Esophagus muscularis mucosa (tissue), 4 donors: Measurements from ENCODE around the gene ALPL. TPM values are rescaled to one million over a fixed set of nuclear protein-coding genes. Genes with fewer than 3 reads are reported as not detected.

ENCODE experiments used
- DNase-seq: peaks from one replicate; pipeline ENCODE4 v3.0.0-alpha.2; 2017; ENCODE audit errors: extremely low spot score
- H3K27ac ChIP-seq, 4 donors: fragments of 200-600 bp; sonication (generic); replicated peaks in 1 of 4; 1 replicate in 3 of 4; 2 replicates in 1 of 4; pipeline ENCODE4 v1.5.1; 2016 to 2019; ENCODE audit warnings: mild to moderate bottlenecking in 1 of 4
- H3K27me3 ChIP-seq, 4 donors: fragments of 200-600 bp; sonication (generic); one replicate each; pipeline versions ENCODE4 v1.5.1 to v1.6.0; 2016 to 2019
- H3K36me3 ChIP-seq, 4 donors: fragments of 200-600 bp; sonication (generic); one replicate each; pipeline ENCODE4 v1.5.1; 2016 to 2019
- H3K4me1 ChIP-seq, 4 donors: fragments of 200-600 bp; sonication (generic); one replicate each; pipeline ENCODE4 v1.5.1; 2016 to 2019
- H3K4me3 ChIP-seq, 4 donors: fragments of 200-600 bp; sonication (generic); 1 replicate in 2 of 4; 2 replicates in 2 of 4; pipeline ENCODE4 v1.5.1; 2016 to 2019; ENCODE audit warnings: mild to moderate bottlenecking in 4 of 4, moderate library complexity in 1 of 4
- H3K9me3 ChIP-seq, 4 donors: fragments of 200-600 bp; sonication (generic); 1 replicate in 3 of 4; 2 replicates in 1 of 4; pipeline ENCODE4 v1.5.1; 2016 to 2019
- EP300 ChIP-seq: sonication (generic); formaldehyde crosslinking; IDR thresholded peaks from one replicate; pipeline ENCODE4 v1.6.1; 2017; ENCODE audit warnings: antibody characterized with exemption
- POLR2A ChIP-seq: fragments of 450-650 bp; IDR thresholded peaks from one replicate; pipeline ENCODE4 v1.6.1; 2017; ENCODE audit warnings: antibody characterized with exemption, moderate library complexity, mild to moderate bottlenecking, low read depth
- POLR2AphosphoS5 ChIP-seq, 2 donors: sonication (generic); formaldehyde crosslinking; IDR thresholded peaks; one replicate each; pipeline ENCODE4 v1.6.1; 2017; ENCODE audit warnings: antibody characterized with exemption in 2 of 2
- WGBS: methylation state at CpG from one replicate; pipeline ENCODE4 v1.1.5; 2018; 5-methylcytosine and 5-hydroxymethylcytosine counted together
- intact Hi-C: fragments of 100-400 bp; cut with DNase I; formaldehyde crosslinking; loops from one replicate; pipeline ENCODE4 v1.15.1; 2023
- total RNA-seq, 4 donors: library from RNA; depleted of rRNA; stranded (reverse); fragments of >200 nt; gene quantifications; one replicate each; pipeline versions ENCODE4 v1.1.0 to v1.2.1, GENCODE V29; 2016
- TF ChIP-seq, protein P1 (sequence below), 3 experiments: fragments of 200-600 bp in 2 of 3; fragments of 450-650 bp in 1 of 3; sonication (generic) in 2 of 3; IDR thresholded peaks; one replicate each; pipeline ENCODE4 v1.5.1; 2017 to 2019; ENCODE audit warnings: antibody characterized with exemption in 3 of 3, mild to moderate bottlenecking in 2 of 3, moderate library complexity in 1 of 3

The ALPL gene
- total RNA-seq, 4 donors from 2014 or later = 1.2 to 10.3 (median 3.8) TPM

DNA sequence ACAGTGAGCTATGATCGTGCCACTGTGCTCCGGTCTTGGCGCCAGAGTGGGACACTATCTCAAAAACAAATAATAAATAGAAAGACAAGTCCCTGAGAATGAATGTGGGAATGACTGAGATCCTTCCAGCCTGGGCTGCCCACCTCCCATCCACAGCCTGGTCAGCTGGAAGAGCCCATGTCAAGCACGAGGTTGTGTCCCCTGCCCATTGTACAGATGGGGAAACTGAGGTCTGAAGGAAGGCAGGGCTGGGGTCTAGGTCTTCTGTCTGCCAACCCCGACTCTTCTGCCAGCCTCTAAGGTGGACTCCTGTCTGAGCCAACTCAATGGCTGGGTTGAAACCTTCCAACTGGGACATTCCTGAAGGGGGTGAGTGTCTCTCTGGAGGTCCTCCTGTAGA lies 80.4 kb downstream of the ALPL start:
- 89% methylated on average over 5 of the region's 5 CpGs for WGBS
- intact Hi-C loops = no loop called here
- Histone ChIP-seq H3K36me3 (no peaks in the 10 kb centered on the region), H3K9me3 (no peaks in the 10 kb centered on the region), H3K27ac (no peak overlapping the region), H3K4me3 (no peak overlapping the region), H3K27me3 (peaks cover 0 to 77% (median 0%) of the 10 kb centered on the region in 4 donors), H3K4me1 (peaks cover 13 to 22% (median 16%) of the 10 kb centered on the region in 4 donors)
- no peak for DNase-seq
- TF ChIP-seq POLR2AphosphoS5 (IDR thresholded peaks at IDR 0.05) = no peak
- TF ChIP-seq, protein P1, sequence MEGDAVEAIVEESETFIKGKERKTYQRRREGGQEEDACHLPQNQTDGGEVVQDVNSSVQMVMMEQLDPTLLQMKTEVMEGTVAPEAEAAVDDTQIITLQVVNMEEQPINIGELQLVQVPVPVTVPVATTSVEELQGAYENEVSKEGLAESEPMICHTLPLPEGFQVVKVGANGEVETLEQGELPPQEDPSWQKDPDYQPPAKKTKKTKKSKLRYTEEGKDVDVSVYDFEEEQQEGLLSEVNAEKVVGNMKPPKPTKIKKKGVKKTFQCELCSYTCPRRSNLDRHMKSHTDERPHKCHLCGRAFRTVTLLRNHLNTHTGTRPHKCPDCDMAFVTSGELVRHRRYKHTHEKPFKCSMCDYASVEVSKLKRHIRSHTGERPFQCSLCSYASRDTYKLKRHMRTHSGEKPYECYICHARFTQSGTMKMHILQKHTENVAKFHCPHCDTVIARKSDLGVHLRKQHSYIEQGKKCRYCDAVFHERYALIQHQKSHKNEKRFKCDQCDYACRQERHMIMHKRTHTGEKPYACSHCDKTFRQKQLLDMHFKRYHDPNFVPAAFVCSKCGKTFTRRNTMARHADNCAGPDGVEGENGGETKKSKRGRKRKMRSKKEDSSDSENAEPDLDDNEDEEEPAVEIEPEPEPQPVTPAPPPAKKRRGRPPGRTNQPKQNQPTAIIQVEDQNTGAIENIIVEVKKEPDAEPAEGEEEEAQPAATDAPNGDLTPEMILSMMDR (IDR thresholded peaks at IDR 0.05) = no peak
- no peak for TF ChIP-seq POLR2A
- TF ChIP-seq EP300 = no peak

DNA sequence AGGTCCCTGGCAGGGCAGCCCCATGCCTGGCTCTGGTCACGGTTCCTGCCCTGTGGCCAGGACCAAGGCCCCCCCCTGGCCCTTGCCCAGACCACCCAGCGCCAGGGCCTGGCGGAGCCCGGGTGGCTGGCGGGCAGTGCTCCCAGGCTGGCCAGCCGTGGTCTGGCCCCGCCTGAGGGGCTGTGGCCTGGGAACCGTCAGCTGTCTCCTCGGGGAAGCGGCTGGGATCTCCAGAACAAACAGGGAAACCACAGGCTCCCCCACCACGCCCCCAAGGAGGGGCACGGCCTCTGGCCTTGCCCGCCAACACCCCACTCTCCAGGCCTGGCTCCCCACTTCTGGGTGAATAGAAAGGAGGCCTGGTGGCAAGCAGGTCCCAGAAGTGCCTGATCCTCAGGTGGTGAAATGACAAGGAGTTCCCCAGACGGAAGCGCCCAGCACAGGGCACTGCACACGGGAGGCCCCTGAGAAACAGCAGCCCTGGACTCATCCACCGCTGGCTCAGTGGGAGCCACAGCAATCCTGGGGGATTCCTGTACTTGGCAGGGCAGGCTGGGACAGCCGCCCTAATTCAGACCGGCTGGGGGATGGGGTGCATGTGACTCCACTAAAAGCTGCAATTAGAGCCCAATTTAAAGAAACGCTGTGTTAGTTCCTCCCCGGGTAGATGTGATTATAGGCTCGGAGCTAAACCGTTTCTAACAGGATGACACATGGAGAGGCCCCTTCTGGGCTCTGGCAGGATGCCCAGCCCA lies 81.1 kb downstream of the ALPL start:
- H3K36me3 ChIP-seq = no peaks in the 10 kb centered on the region
- H3K9me3 ChIP-seq = no peaks in the 10 kb centered on the region
- H3K27ac ChIP-seq = no peak overlapping the region
- no peak for DNase-seq
- H3K4me1 ChIP-seq = peaks cover 13 to 22% (median 14%) of the 10 kb centered on the region in 4 donors
- intact Hi-C loops = no loop called here
- no peak for TF ChIP-seq POLR2AphosphoS5 (IDR thresholded peaks at IDR 0.05)
- TF ChIP-seq, protein P1 (IDR thresholded peaks at IDR 0.05) = no peak
- TF ChIP-seq EP300 = no peak
- TF ChIP-seq POLR2A = no peak
- WGBS = 26% methylated on average over 7 of the region's 23 CpGs
- peaks cover 0 to 81% (median 0%) of the 10 kb centered on the region in 4 donors for H3K27me3 ChIP-seq
- no peak overlapping the region for H3K4me3 ChIP-seq

DNA sequence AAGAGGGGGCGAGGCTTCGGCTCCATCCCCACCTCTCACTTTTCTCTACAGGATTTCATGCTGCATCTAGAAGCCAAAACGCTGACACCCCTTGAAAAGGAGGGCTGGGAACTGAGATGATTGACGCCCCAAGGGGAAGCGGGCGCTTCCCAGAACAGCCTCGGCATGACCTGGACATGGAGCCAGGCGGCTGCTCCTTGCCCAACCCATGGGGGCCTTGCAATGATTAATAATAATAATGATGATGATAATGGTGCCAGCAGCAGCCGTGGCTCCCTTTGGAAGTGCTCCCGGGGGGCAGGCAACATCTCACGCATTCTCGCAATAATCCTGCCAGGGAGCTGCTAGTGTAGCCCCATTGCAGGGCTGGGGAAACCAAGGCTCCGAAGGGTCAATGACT lies 81.7 kb downstream of the ALPL start:
- peaks cover 0 to 81% (median 0%) of the 10 kb centered on the region in 4 donors for H3K27me3 ChIP-seq
- TF ChIP-seq POLR2A = no peak
- no peak for TF ChIP-seq EP300
- TF ChIP-seq, protein P1 (IDR thresholded peaks at IDR 0.05) = no peak
- TF ChIP-seq POLR2AphosphoS5 (IDR thresholded peaks at IDR 0.05) = no peak
- no peak overlapping the region for H3K4me3 ChIP-seq
- peaks cover 8 to 22% (median 14%) of the 10 kb centered on the region in 4 donors for H3K4me1 ChIP-seq
- no peak overlapping the region for H3K27ac ChIP-seq
- intact Hi-C loops = no loop called here
- 67% methylated on average over 9 of the region's 13 CpGs for WGBS
- no peak for DNase-seq
- H3K9me3 ChIP-seq = no peaks in the 10 kb centered on the region
- H3K36me3 ChIP-seq = no peaks in the 10 kb centered on the region

- no peak for DNase-seq
- H3K4me3 ChIP-seq = no peak overlapping the region
- 84% methylated on average over 9 of the region's 12 CpGs for WGBS
- H3K27ac ChIP-seq = no peak overlapping the region
- peaks cover 0 to 10% (median 1%) of the 10 kb centered on the region in 4 donors for H3K4me1 ChIP-seq
- intact Hi-C loops = no loop called here
- no peaks in the 10 kb centered on the region for H3K9me3 ChIP-seq
- no peak for TF ChIP-seq POLR2A
- TF ChIP-seq EP300 = no peak
- TF ChIP-seq POLR2AphosphoS5 (IDR thresholded peaks at IDR 0.05) = no peak
- TF ChIP-seq, protein P1 (IDR thresholded peaks at IDR 0.05) = no peak
- H3K36me3 ChIP-seq = no peaks in the 10 kb centered on the region
- peaks cover 0 to 87% (median 0%) of the 10 kb centered on the region in 4 donors for H3K27me3 ChIP-seq
Observed at GRCh38 chr1:21592086-21592865, 83.1 kb downstream of the ALPL start.
